Esophagus squamous epithelium (tissue), 4 donors: ENCODE measurements around the gene VPS35.
A peak's percentile ranks its signal among the peaks of the same experiment; 100 is the strongest.

ENCODE experiments used
- POLR2A ChIP-seq, 4 donors: fragments of 450-650 bp; IDR thresholded peaks; one replicate each; pipeline ENCODE4 v1.6.1; 2017; ENCODE audit warnings: antibody characterized with exemption in 4 of 4, mild to moderate bottlenecking in 4 of 4, moderate library complexity in 3 of 4
- TF ChIP-seq, protein P1 (sequence below), 6 experiments: fragments of 450-650 bp in 4 of 6; fragments of 200-600 bp in 2 of 6; sonication (generic) in 2 of 6; IDR thresholded peaks; one replicate each; pipeline ENCODE4 v1.5.1; 2016 to 2019; ENCODE audit warnings: antibody characterized with exemption in 6 of 6, mild to moderate bottlenecking in 4 of 6, moderate library complexity in 4 of 6

DNA sequence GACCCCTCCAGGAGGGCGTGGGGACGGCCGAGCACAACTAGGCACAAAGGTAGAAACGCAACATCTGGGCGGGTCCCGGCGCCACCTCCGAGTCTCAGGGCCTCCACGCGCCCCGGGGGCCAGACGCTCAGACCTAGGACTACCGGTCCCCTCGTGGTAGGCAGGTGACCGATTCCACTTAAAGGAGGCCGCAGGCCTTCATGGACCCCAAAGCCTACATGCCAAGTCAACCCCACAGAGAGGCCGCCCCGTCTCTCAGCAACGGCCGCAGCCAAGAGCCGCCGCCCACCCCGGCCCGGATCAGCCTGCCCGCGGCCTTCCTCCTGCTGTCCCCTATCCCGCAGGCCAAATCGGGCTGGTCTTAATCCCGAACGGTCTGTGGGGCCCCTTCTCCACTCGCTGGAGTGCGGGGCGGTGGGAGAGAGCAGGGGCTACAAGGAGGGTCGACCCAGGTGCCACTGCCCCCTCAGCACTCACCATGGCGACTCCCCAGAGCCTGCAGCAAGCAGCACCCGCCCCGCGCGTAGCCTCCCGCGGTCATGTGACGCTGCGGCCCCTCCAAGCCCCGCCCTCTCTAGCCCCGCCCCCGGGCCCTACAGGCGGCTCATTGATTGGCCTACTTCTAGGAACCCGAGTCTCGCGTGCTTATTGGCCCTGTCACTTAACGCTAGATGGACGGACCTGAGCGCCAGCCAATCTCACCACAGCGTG lies at the start of gene VPS35:
- TF ChIP-seq, protein P1, sequence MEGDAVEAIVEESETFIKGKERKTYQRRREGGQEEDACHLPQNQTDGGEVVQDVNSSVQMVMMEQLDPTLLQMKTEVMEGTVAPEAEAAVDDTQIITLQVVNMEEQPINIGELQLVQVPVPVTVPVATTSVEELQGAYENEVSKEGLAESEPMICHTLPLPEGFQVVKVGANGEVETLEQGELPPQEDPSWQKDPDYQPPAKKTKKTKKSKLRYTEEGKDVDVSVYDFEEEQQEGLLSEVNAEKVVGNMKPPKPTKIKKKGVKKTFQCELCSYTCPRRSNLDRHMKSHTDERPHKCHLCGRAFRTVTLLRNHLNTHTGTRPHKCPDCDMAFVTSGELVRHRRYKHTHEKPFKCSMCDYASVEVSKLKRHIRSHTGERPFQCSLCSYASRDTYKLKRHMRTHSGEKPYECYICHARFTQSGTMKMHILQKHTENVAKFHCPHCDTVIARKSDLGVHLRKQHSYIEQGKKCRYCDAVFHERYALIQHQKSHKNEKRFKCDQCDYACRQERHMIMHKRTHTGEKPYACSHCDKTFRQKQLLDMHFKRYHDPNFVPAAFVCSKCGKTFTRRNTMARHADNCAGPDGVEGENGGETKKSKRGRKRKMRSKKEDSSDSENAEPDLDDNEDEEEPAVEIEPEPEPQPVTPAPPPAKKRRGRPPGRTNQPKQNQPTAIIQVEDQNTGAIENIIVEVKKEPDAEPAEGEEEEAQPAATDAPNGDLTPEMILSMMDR (IDR thresholded peaks at IDR 0.05): peak in 1 of 6 experiments; percentile 11
- TF ChIP-seq POLR2A (IDR thresholded peaks at IDR 0.05): peak in 3 of 4 donors; percentile 55 to 88 (median 75)
